ENCODE data around the gene SLC36A3.
"Not testable (repeated sequence)": the region's sequence is repeated elsewhere in the genome, so short reads cannot be mapped to it uniquely, and the experiment has no call there.

Gene SLC36A3

GRCh38 chr5:151303666-151304065 is at the start of gene SLC36A3:
SLC36A3 (minus strand) TSS chr5:151303766; CDS start chr5:151303354, 412 bp downstream.
- no peak for DNase-seq (ENCODE audit: low read depth in 1 of 2, low spot score in 1 of 2)

- DNase-seq (ENCODE audit: low read depth in 1 of 2, low spot score in 1 of 2) = no peak
Observed at GRCh38 chr5:151351671-151352070, 48.1 kb upstream of the SLC36A3 start.

GRCh38 chr5:151348789-151349188 is 45.2 kb upstream of the SLC36A3 start:
- no peak for DNase-seq (ENCODE audit: low read depth in 1 of 2, low spot score in 1 of 2)

- no peak for DNase-seq (ENCODE audit: low read depth in 1 of 2, low spot score in 1 of 2)
Observed at GRCh38 chr5:151347369-151347768, 43.8 kb upstream of the SLC36A3 start, which contains the start of gene SLC36A2. SLC36A2 (minus strand) TSS chr5:151347559; CDS start chr5:151347460, 99 bp downstream.

- no peak for DNase-seq (ENCODE audit: low read depth in 1 of 2, low spot score in 1 of 2)
Observed at GRCh38 chr5:151345808-151346478, 42.4 kb upstream of the SLC36A3 start.

GRCh38 chr5:151345187-151345807 is 41.7 kb upstream of the SLC36A3 start:
- DNase-seq (ENCODE audit: low read depth in 1 of 2, low spot score in 1 of 2) = no peak

- DNase-seq (ENCODE audit: low read depth in 1 of 2, low spot score in 1 of 2) = no peak
Observed at GRCh38 chr5:151344088-151344487, 40.5 kb upstream of the SLC36A3 start.

GRCh38 chr5:151340004-151340403 is 36.4 kb upstream of the SLC36A3 start:
- DNase-seq (ENCODE audit: low read depth in 1 of 2, low spot score in 1 of 2) = no peak

- no peak for DNase-seq (ENCODE audit: low read depth in 1 of 2, low spot score in 1 of 2)
Observed at GRCh38 chr5:151338734-151339133, 35.2 kb upstream of the SLC36A3 start.

GRCh38 chr5:151332857-151333256 is 29.3 kb upstream of the SLC36A3 start:
- DNase-seq (ENCODE audit: low read depth in 1 of 2, low spot score in 1 of 2) = no peak

GRCh38 chr5:151328734-151329133 is 25.2 kb upstream of the SLC36A3 start:
- DNase-seq (ENCODE audit: low read depth in 1 of 2, low spot score in 1 of 2) = no peak

GRCh38 chr5:151327585-151327984 is 24.0 kb upstream of the SLC36A3 start:
- DNase-seq (ENCODE audit: low read depth in 1 of 2, low spot score in 1 of 2) = no peak

GRCh38 chr5:151326266-151326665 is 22.7 kb upstream of the SLC36A3 start:
- DNase-seq (ENCODE audit: low read depth in 1 of 2, low spot score in 1 of 2) = no peak

GRCh38 chr5:151320481-151320880 is 16.9 kb upstream of the SLC36A3 start:
- DNase-seq (ENCODE audit: low read depth in 1 of 2, low spot score in 1 of 2) = no peak

- DNase-seq (ENCODE audit: low read depth in 1 of 2, low spot score in 1 of 2) = no peak
Observed at GRCh38 chr5:151318850-151319732, 15.5 kb upstream of the SLC36A3 start.

- no peak for DNase-seq (ENCODE audit: low read depth in 1 of 2, low spot score in 1 of 2)
Observed at GRCh38 chr5:151317871-151318270, 14.3 kb upstream of the SLC36A3 start.

GRCh38 chr5:151315998-151316597 is 12.5 kb upstream of the SLC36A3 start:
- DNase-seq (ENCODE audit: low read depth in 1 of 2, low spot score in 1 of 2) = peak; percentile 10 to 33

GRCh38 chr5:151313357-151313756 is 9.8 kb upstream of the SLC36A3 start:
- DNase-seq (ENCODE audit: low read depth in 1 of 2, low spot score in 1 of 2) = no peak

- no peak for DNase-seq (ENCODE audit: low read depth in 1 of 2, low spot score in 1 of 2)
Observed at GRCh38 chr5:151312756-151313324, 9.3 kb upstream of the SLC36A3 start.

- no peak for DNase-seq (ENCODE audit: low read depth in 1 of 2, low spot score in 1 of 2)
Observed at GRCh38 chr5:151310932-151311331, 7.4 kb upstream of the SLC36A3 start.

GRCh38 chr5:151309821-151310220 is 6.3 kb upstream of the SLC36A3 start:
- not testable (repeated sequence) for DNase-seq (ENCODE audit: low read depth in 1 of 2, low spot score in 1 of 2)
